Neural cell (in vitro differentiated cells): ENCODE results near the gene PARP12. TPM values are rescaled to one million over a fixed set of nuclear protein-coding genes. Genes with fewer than 3 reads are reported as not detected.

ENCODE experiments used
- H2AFZ ChIP-seq: fragments of 200-600, 300-800 bp; sonication (generic), shearing (Covaris generic); 2 replicates; pipeline ENCODE4 v1.6.0; 2014; ENCODE audit warnings: low read depth, mild to moderate bottlenecking, antibody characterized with exemption, low read length, moderate library complexity
- H3F3A ChIP-seq: fragments of 200-600 bp; shearing (Covaris generic); 2 replicates; pipeline ENCODE4 v1.6.1; 2016; ENCODE audit warnings: mild to moderate bottlenecking, moderate library complexity, mixed read lengths, antibody characterized with exemption, low read length; ENCODE audit not compliant: insufficient read depth, poor library complexity, severe bottlenecking
- H3K27ac ChIP-seq: fragments of 200-600, 300-800 bp; sonication (generic), shearing (Covaris generic); 2 replicates; pipeline ENCODE4 v1.5.1; 2014; ENCODE audit warnings: mild to moderate bottlenecking, low read length, moderate library complexity
- H3K27me3 ChIP-seq: fragments of 300-800, 200-600 bp; sonication (generic), shearing (Covaris generic); 2 replicates; pipeline ENCODE4 v1.6.0; 2014; ENCODE audit warnings: mild to moderate bottlenecking, low read depth, low read length, moderate library complexity; ENCODE audit not compliant: insufficient read depth
- H3K36me3 ChIP-seq: fragments of 300-800, 200-600 bp; sonication (generic), shearing (Covaris generic); 2 replicates; pipeline ENCODE4 v1.5.1; 2014; ENCODE audit warnings: mild to moderate bottlenecking, antibody characterized with exemption, low read length, moderate library complexity; ENCODE audit not compliant: insufficient read depth
- H3K4me2 ChIP-seq: fragments of 300-800, 200-600 bp; sonication (generic), shearing (Covaris generic); 2 replicates; pipeline ENCODE4 v1.6.0; 2014; ENCODE audit warnings: mild to moderate bottlenecking, low read length
- H3K4me3 ChIP-seq: fragments of 300-800, 200-600 bp; sonication (generic), shearing (Covaris generic); 2 replicates; pipeline ENCODE4 v1.5.1; 2014; ENCODE audit warnings: mild to moderate bottlenecking, low read length, moderate library complexity
- H3K79me2 ChIP-seq: fragments of 200-600 bp; shearing (Covaris generic); replicated peaks from 2 replicates; pipeline ENCODE4 v1.6.0; 2014; ENCODE audit warnings: mild to moderate bottlenecking, low read length, moderate library complexity; ENCODE audit not compliant: insufficient read depth
- H3K9ac ChIP-seq: fragments of 300-800, 200-600 bp; sonication (generic), shearing (Covaris generic); 2 replicates; pipeline ENCODE4 v1.6.1; 2016; ENCODE audit warnings: mild to moderate bottlenecking, low read length, mixed read lengths
- H3K9me2 ChIP-seq: fragments of 200-600 bp; shearing (Covaris generic); 2 replicates; pipeline ENCODE4 v1.6.1; 2016; ENCODE audit warnings: mild to moderate bottlenecking, low read length, mixed read lengths; ENCODE audit not compliant: insufficient read depth
- H3K9me3 ChIP-seq: fragments of 200-600, 300-800 bp; sonication (generic), shearing (Covaris generic); 2 replicates; pipeline ENCODE4 v1.6.1; 2016; ENCODE audit warnings: mild to moderate bottlenecking, mixed run types, low read length, moderate library complexity, mixed read lengths
- H4K20me1 ChIP-seq: fragments of 200-600 bp; shearing (Covaris generic); 2 replicates; pipeline ENCODE4 v1.6.1; 2016; ENCODE audit warnings: mild to moderate bottlenecking, mixed run types; ENCODE audit not compliant: insufficient read depth
- CTCF ChIP-seq: fragments of 450-650 bp; IDR thresholded peaks from 2 replicates; pipeline ENCODE4 v1.5.1; 2014; ENCODE audit warnings: antibody characterized with exemption, mild to moderate bottlenecking, moderate library complexity; ENCODE audit not compliant: poor library complexity, severe bottlenecking
- EP300 ChIP-seq: fragments of 450-650 bp; conservative IDR thresholded peaks from 2 replicates; pipeline ENCODE4 v1.6.1; 2014; ENCODE audit warnings: antibody characterized with exemption, mild to moderate bottlenecking, moderate library complexity; ENCODE audit not compliant: poor library complexity, severe bottlenecking
- EZH2 ChIP-seq: fragments of 200-600, 300-800 bp; shearing (Covaris generic), sonication (generic); IDR thresholded peaks from 2 replicates; pipeline ENCODE4 v1.6.1; 2014; ENCODE audit warnings: antibody characterized with exemption, low read length, borderline replicate concordance, mild to moderate bottlenecking; ENCODE audit not compliant: insufficient read depth, poor library complexity, severe bottlenecking
- MXI1 ChIP-seq: fragments of 450-650 bp; conservative IDR thresholded peaks from 2 replicates; pipeline ENCODE4 v1.6.1; 2014; ENCODE audit warnings: antibody characterized with exemption, mild to moderate bottlenecking; ENCODE audit not compliant: poor library complexity, severe bottlenecking
- POLR2AphosphoS5 ChIP-seq: IDR thresholded peaks from 2 replicates; pipeline ENCODE4 v1.6.1; 2012
- RAD21 ChIP-seq: fragments of 450-650 bp; conservative IDR thresholded peaks from 2 replicates; pipeline ENCODE4 v1.6.1; 2014; ENCODE audit warnings: antibody characterized with exemption, mild to moderate bottlenecking, moderate library complexity
- REST ChIP-seq: IDR thresholded peaks from 2 replicates; pipeline ENCODE4 v1.6.1; 2012; ENCODE audit warnings: borderline replicate concordance
- SMC3 ChIP-seq: fragments of 450-650 bp; conservative IDR thresholded peaks from 2 replicates; pipeline ENCODE4 v1.6.1; 2014; ENCODE audit warnings: antibody characterized with exemption, mild to moderate bottlenecking, moderate library complexity; ENCODE audit not compliant: poor library complexity
- TAF1 ChIP-seq: IDR thresholded peaks from 2 replicates; pipeline ENCODE4 v1.6.1; 2012; ENCODE audit warnings: low read depth
- polyA plus RNA-seq: library from polyadenylated mRNA; depleted of rRNA; stranded (reverse); fragments of >200 nt; gene quantifications from 2 replicates; pipeline ENCODE4 v1.2.3, GENCODE V29; 2014

Gene PARP12
- polyA plus RNA-seq, 1 donor from 2014 or later: not detected

- no peaks in the 10 kb centered on the region for H4K20me1 ChIP-seq
- no peaks in the 10 kb centered on the region for H3K36me3 ChIP-seq
- no peak overlapping the region for H3K27ac ChIP-seq
- H3K4me2 ChIP-seq: no peak overlapping the region
- no peak overlapping the region for H2AFZ ChIP-seq
- H3K79me2 ChIP-seq: no peaks in the 10 kb centered on the region
- TF ChIP-seq EZH2 (no peak), MXI1 (no peak), RAD21 (no peak), REST (no peak), POLR2AphosphoS5 (no peak), TAF1 (no peak), SMC3 (no peak), CTCF (no peak), EP300 (no peak)
- no peak overlapping the region for H3K9ac ChIP-seq
- no peaks in the 10 kb centered on the region for H3F3A ChIP-seq
- no peaks in the 10 kb centered on the region for H3K27me3 ChIP-seq
- no peaks in the 10 kb centered on the region for H3K9me2 ChIP-seq
- no peak overlapping the region for H3K4me3 ChIP-seq
- no peaks in the 10 kb centered on the region for H3K9me3 ChIP-seq
Measured at GRCh38 chr7:139985811-139986210, 76.9 kb downstream of the PARP12 start.

GRCh38 chr7:139984642-139985539 lies 77.9 kb downstream of the PARP12 start:
- H2AFZ ChIP-seq: no peak overlapping the region
- no peak overlapping the region for H3K4me3 ChIP-seq
- no peak overlapping the region for H3K27ac ChIP-seq
- no peaks in the 10 kb centered on the region for H3F3A ChIP-seq
- H3K4me2 ChIP-seq: no peak overlapping the region
- H3K27me3 ChIP-seq: no peaks in the 10 kb centered on the region
- no peak overlapping the region for H3K9ac ChIP-seq
- no peak for TF ChIP-seq EP300
- no peak for TF ChIP-seq SMC3
- no peak for TF ChIP-seq RAD21
- TF ChIP-seq EZH2: no peak
- no peak for TF ChIP-seq REST
- no peak for TF ChIP-seq CTCF
- TF ChIP-seq TAF1: no peak
- no peak for TF ChIP-seq MXI1
- no peak for TF ChIP-seq POLR2AphosphoS5
- H3K79me2 ChIP-seq: no peaks in the 10 kb centered on the region
- H3K36me3 ChIP-seq: no peaks in the 10 kb centered on the region
- no peaks in the 10 kb centered on the region for H3K9me3 ChIP-seq
- no peaks in the 10 kb centered on the region for H4K20me1 ChIP-seq
- no peaks in the 10 kb centered on the region for H3K9me2 ChIP-seq
